HFFc6 (cell line): Measurements from ENCODE around the gene AKT2. TPM values are rescaled to one million over a fixed set of nuclear protein-coding genes. Genes with fewer than 3 reads are reported as not detected.

ENCODE experiments used
- DNase-seq: peaks from one replicate; pipeline ENCODE4 v3.0.0-alpha.2; 2018
- H3K27ac Mint-ChIP-seq: 2 replicates; pipeline ENCODE4 v1.8.0; 2020; ENCODE audit warnings: mild to moderate bottlenecking, mixed read lengths
- H3K27me3 Mint-ChIP-seq: 2 replicates; pipeline ENCODE4 v1.8.0; 2021; ENCODE audit warnings: mild to moderate bottlenecking, moderate library complexity, mixed read lengths; ENCODE audit not compliant: insufficient read depth
- H3K36me3 Mint-ChIP-seq: 2 replicates; pipeline ENCODE4 v1.8.0; 2021; ENCODE audit warnings: low read depth, mixed read lengths
- H3K4me1 Mint-ChIP-seq: 2 replicates; pipeline ENCODE4 v1.8.0; 2020; ENCODE audit warnings: low read depth, mixed read lengths
- H3K4me3 Mint-ChIP-seq: 2 replicates; pipeline ENCODE4 v1.8.0; 2020; ENCODE audit warnings: mild to moderate bottlenecking, moderate library complexity, mixed read lengths
- H3K9me3 Mint-ChIP-seq: 2 replicates; pipeline ENCODE4 v1.8.0; 2020; ENCODE audit warnings: mild to moderate bottlenecking, mixed read lengths
- CTCF ChIP-seq: fragments of 200-600 bp; sonication (generic); IDR thresholded peaks from 2 replicates; pipeline ENCODE4 v1.5.0; 2021; ENCODE audit warnings: antibody characterized with exemption, mild to moderate bottlenecking
- total RNA-seq, 6 experiments: library from RNA; stranded (reverse); fragmentation: NEBNext Ultra II Directional; extraction: Animal tissue kit (Norgen Biotek cat#: 25700); gene quantifications; 2 replicates in 1 of 6; 3 replicates in 5 of 6; pipeline ENCODE4 v1.2.3, GENCODE V29; 2021

AKT2 gene
- total RNA-seq, 6 experiments from 2014 or later: 128 to 133 (median 130) TPM

- Mint-ChIP-seq H3K4me3 (no peak overlapping the region), H3K27ac (no peak overlapping the region), H3K4me1 (peaks cover 5% of the 10 kb centered on the region; the same call in 1 of the 2 replicates), H3K27me3 (peaks cover 3% of the 10 kb centered on the region; the same call in 1 of the 2 replicates), H3K9me3 (no peaks in the 10 kb centered on the region), H3K36me3 (peaks cover 15% of the 10 kb centered on the region; the same call in 1 of the 2 replicates)
- no peak for TF ChIP-seq CTCF
- DNase-seq: no peak
Observed at GRCh38 chr19:40261631-40262030, 23.5 kb downstream of the AKT2 start.

GRCh38 chr19:40257096-40257517 lies 28.0 kb downstream of the AKT2 start:
- TF ChIP-seq CTCF: no peak
- H3K4me3 Mint-ChIP-seq: no peak overlapping the region
- H3K36me3 Mint-ChIP-seq: peaks cover 24% of the 10 kb centered on the region
- no peak overlapping the region for H3K27ac Mint-ChIP-seq
- no peaks in the 10 kb centered on the region for H3K9me3 Mint-ChIP-seq
- H3K4me1 Mint-ChIP-seq: peaks cover 5% of the 10 kb centered on the region; the same call in 1 of the 2 replicates
- peaks cover 5% of the 10 kb centered on the region for H3K27me3 Mint-ChIP-seq
- no peak for DNase-seq

- Mint-ChIP-seq H3K4me1 (peaks cover 5% of the 10 kb centered on the region; the same call in 1 of the 2 replicates), H3K4me3 (no peak overlapping the region), H3K27me3 (peaks cover 5% of the 10 kb centered on the region), H3K36me3 (peaks cover 18% of the 10 kb centered on the region), H3K9me3 (no peaks in the 10 kb centered on the region), H3K27ac (no peak overlapping the region)
- DNase-seq: no peak
- TF ChIP-seq CTCF: no peak
Observed at GRCh38 chr19:40256512-40256911, 28.6 kb downstream of the AKT2 start.

DNA sequence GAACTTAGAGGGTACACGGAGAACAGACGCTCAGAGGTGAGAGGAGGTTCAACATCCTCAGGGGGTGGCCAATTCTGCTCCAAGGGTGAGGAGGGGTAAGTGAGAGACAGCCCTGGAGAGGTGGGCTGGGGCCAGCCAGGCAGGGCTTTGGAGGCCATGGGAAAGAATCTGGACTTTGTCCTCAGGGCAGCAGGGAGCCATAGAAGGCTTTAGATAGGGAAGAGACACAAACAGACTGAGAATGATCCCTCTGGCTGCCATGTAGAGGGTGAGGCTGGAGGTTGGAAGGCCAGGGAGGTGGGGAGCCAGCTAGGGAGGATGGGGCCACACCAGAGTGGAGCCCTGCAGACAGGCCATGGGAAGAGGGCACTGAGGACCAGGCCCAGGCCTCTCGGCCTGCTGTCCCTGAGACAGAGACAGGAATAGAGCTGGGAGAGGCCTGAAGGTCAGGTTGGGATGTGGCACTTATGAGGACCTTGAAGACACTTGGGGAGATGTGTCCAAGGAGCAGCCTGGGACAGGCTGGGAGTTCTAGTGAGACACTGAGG lies 29.5 kb downstream of the AKT2 start:
- Mint-ChIP-seq H3K27me3 (peaks cover 5% of the 10 kb centered on the region), H3K4me3 (no peak overlapping the region), H3K9me3 (no peaks in the 10 kb centered on the region), H3K4me1 (peaks cover 5% of the 10 kb centered on the region; the same call in 1 of the 2 replicates), H3K36me3 (peaks cover 16% of the 10 kb centered on the region), H3K27ac (no peak overlapping the region; the same call in 1 of the 2 replicates)
- no peak for TF ChIP-seq CTCF
- DNase-seq: no peak

DNA sequence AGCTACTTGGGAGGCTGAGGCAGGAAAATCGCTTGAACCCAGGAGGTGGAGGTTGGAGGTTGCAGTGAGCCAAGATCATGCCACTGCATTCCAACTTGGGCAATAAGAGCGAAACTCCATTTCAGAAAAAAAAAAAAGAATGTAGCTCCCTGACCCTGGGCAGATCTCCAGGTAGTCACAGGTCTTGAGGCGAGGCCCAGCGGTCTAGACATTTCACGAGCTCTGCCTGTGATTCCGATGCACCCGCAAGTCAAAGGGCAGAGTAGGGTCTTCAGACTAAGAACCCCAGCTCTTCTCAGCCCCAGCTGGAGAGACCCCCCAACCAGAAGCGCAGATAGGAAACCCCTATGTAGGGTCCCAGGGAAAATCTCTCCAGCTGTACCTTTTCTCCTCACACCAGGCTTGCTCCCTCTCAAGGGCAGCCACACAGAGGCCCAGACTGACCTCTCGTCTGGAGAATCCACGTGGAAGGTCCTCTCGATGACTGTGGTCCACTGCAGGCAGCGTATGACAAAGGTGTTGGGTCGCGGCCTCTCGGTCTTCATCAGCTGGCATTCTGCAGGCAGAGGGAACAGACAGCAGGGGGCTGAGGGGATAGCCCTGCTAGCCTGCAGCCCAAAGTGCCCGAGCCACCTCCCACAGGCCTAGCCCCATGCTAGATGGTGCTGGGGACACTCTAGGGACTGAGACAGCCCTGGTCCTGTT lies 30.3 kb downstream of the AKT2 start:
- H3K9me3 Mint-ChIP-seq: no peaks in the 10 kb centered on the region
- H3K4me1 Mint-ChIP-seq: peaks cover 5% of the 10 kb centered on the region; the same call in 1 of the 2 replicates
- no peak overlapping the region for H3K27ac Mint-ChIP-seq
- TF ChIP-seq CTCF: no peak
- no peak for DNase-seq
- peaks cover 5% of the 10 kb centered on the region for H3K27me3 Mint-ChIP-seq
- peaks cover 16% of the 10 kb centered on the region for H3K36me3 Mint-ChIP-seq
- no peak overlapping the region for H3K4me3 Mint-ChIP-seq
